HG02938 (cell line): ENCODE measurements around the gene PHF21A.
A peak's percentile ranks its signal among the peaks of the same experiment; 100 is the strongest.

Experiments
- ATAC-seq: cut with Tn5 transposase; IDR thresholded peaks from one replicate; pipeline ENCODE4 v1.9.1; 2021; ENCODE audit warnings: mild to moderate bottlenecking, moderate library complexity; ENCODE audit not compliant: unreplicated experiment

Gene PHF21A

GRCh38 chr11:46121301-46121723 lies at the start of gene PHF21A:
Gene PHF21A, minus strand, starts transcription at chr11:46121454. Its CDS starts 37,235 bp downstream, at chr11:46084219.
- ATAC-seq = peak; percentile 38

DNA sequence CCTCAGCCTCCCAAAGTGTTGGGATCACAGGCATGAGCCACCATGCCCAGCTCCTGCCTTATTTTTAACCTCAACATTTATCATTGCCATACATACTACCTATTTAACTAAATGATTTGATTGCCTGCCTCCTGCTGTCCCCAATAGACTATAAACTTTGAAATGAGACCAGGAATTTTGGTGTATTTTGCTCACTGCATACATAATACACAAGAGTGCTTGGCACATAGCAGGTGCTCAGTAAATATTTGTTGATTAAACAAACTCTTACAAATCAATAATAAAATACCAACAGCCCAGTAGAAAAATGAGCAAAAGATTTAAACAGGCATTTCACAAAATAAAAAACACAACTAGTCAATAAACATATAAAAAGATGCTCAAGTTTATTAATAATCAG lies 49.5 kb upstream of the PHF21A start:
- ATAC-seq = no peak

DNA sequence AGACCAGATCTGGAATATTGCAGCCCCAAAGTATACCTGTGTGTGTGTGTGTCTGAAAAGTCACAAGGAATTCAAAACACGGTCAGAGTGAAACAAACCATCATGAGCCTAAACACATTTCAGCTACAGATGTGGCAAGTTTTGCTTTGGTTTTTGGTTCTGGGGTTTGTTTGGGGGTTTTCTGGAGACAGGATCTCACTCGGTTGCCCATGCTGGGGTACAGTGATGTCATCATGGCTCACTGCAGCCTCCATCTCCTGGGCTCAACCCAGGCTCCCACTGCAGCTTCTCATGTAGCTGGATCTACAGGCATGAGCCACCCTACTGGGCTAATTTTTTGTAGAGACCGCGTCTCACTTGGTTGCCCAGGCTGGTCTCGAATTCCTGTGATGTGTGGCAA lies 41.4 kb upstream of the PHF21A start:
- ATAC-seq = no peak

GRCh38 chr11:46161201-46161600 lies 39.9 kb upstream of the PHF21A start:
- ATAC-seq = no peak

DNA sequence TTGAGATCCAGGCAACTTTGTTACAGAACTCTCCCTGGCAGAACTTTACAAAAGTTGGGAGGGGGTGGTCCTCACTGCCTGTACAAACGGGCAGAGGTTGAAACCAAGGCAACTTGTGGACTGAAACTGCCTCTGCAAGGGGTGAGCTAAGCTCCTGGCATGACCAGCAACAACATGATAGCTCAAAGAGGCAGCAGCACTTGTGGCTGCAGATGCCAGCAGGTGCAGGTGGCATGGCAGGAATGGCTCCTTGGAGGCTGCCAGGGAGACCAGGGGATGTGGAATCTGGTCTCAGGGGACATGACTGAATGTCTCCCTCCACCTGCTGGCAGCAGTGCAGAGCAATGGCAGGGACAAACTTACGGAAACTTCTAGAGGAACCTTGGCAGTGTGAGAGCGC lies 38.8 kb upstream of the PHF21A start:
- no peak for ATAC-seq

GRCh38 chr11:46159680-46160079 lies 38.4 kb upstream of the PHF21A start:
- ATAC-seq = no peak

DNA sequence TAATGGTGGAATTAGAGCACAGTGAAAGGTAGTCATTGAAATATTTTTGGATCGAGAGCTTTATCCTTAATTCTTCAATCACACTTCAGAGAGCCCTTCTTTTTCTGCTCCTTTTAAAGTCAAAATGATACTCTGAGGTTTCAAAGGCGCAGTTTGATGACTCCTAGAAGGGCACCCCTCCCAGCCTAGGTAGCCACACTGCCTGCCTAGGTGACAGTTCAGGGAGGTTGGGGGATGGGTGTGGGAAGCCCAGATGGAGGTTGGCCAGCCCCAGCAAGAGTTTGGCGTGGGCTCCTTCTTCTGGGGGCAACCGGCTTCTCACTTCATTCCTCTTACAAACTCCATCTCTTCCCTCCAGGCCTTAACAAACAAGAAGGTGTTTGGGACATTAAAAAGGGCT lies 28.6 kb upstream of the PHF21A start:
- no peak for ATAC-seq

GRCh38 chr11:46149342-46149741 lies 28.1 kb upstream of the PHF21A start:
- no peak for ATAC-seq

GRCh38 chr11:46144741-46145140 lies 23.5 kb upstream of the PHF21A start:
- no peak for ATAC-seq

GRCh38 chr11:46143049-46143806 lies 22.0 kb upstream of the PHF21A start:
- ATAC-seq = no peak

DNA sequence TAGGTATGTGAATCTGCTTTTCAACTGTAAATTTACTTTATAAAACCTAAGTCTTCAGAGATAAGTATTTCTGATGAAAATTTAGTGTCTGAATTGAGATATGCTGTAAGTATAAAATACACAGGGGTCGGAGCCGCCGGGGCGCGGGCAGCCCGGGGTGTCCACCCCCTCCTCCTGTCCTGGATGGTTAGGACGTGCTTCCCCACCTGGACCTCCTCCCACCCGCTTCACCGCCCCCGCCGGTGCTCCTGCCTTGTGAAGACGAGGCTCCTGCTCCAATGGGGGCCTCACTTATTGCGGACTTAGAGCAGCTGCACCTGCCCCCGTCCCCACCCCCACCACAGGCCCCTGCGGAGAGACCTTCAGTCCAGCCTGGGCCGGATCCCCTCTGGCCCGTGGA lies 21.3 kb upstream of the PHF21A start:
- no peak for ATAC-seq

- no peak for ATAC-seq
Measured at GRCh38 chr11:46141597-46141996, 20.3 kb upstream of the PHF21A start.

- ATAC-seq = no peak
Measured at GRCh38 chr11:46134540-46134939, 13.3 kb upstream of the PHF21A start.

DNA sequence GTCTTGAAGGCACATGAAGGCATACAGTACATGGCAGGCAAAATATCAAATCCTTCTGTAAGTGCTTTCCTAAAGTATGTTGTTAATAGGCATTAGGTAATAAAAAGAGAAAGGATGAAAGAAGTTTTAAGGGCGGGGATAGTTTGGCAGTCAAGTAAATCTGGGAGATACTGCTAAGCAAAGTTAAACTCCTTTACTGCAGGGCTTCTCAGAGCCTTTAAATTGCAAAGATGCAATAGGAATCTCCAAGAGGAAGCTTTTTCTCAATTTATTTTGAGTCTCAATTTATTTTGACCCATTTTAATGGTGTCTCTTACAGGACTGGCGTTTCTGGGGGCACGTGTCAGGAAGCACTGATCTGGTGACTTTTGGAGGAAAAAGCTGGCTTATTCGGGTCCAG lies 12.8 kb upstream of the PHF21A start:
- ATAC-seq = no peak

- no peak for ATAC-seq
Measured at GRCh38 chr11:46133119-46133518, 11.9 kb upstream of the PHF21A start.

- ATAC-seq = no peak
Measured at GRCh38 chr11:46130286-46130940, 9.2 kb upstream of the PHF21A start.

DNA sequence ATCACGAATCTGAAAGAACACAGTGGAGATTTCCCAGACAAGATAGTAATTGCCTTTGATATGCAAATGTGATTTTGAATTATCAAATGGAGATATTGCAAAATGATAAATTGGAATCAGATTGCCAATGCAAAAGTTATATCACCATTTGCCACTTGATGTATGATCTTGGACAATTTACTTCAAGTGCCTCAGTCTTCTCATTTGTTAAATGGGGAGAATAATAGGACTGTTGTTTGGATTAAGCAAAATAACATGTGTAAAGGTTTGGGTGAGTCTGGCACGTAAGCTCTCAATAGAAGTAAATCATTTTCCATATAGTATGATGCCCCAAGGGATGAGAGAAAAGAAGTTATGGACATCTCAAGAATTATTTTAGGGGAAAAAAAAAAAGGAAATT lies 7.9 kb upstream of the PHF21A start:
- no peak for ATAC-seq

- peak; percentile 83 for ATAC-seq
Measured at GRCh38 chr11:46127150-46127638, 5.9 kb upstream of the PHF21A start.

DNA sequence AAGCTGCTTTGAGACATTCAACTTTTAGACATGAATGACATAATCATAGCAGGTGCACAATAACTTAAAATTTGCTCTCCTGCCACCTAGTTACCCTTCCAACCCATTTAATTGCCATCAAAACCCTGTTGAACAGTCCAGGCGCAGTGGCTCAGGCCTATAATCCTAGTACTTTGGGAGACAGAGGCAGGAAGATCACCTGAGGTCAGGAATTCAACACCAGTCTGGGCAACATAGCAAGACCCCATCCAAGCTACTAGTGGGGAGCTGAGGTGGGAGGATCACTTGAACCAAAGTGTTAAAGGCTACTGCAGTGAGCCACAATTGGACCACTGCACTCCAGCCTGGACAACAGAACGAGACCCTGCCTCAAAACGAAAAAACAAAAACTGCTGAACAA lies 4.0 kb upstream of the PHF21A start:
- no peak for ATAC-seq

GRCh38 chr11:46122945-46123715 lies 1.9 kb upstream of the PHF21A start:
- no peak for ATAC-seq

- ATAC-seq = peak; percentile 40
Measured at GRCh38 chr11:46121724-46122477, 647 bp upstream of the PHF21A start.
